Activated CD4-positive, CD25-positive, alpha-beta regulatory T cell (primary cell): ENCODE data around the gene AHI1.
"Not testable (repeated sequence)": the region's sequence is repeated elsewhere in the genome, so short reads cannot be mapped to it uniquely, and the experiment has no call there.

Experiments
- DNase-seq, 4 experiments: peaks; one replicate each; lab custom pipeline; 2025; lab: John Stamatoyannopoulos, UW

AHI1 gene

GRCh38 chr6:135505648-135506047 is 8.1 kb upstream of the AHI1 start:
- DNase-seq = no peak

GRCh38 chr6:135505222-135505621 is 7.7 kb upstream of the AHI1 start:
- DNase-seq = no peak

- DNase-seq = no peak
Measured at GRCh38 chr6:135504734-135505133, 7.2 kb upstream of the AHI1 start.

- DNase-seq = no peak
Measured at GRCh38 chr6:135503703-135504475, 6.3 kb upstream of the AHI1 start.

- DNase-seq = no peak
Measured at GRCh38 chr6:135499441-135500340, 2.2 kb upstream of the AHI1 start.

- DNase-seq = peak; percentile 3 to 11 (median 6)
Measured at GRCh38 chr6:135498185-135498841, 773 bp upstream of the AHI1 start.

GRCh38 chr6:135496800-135497411 is 634 bp downstream of the AHI1 start:
- no peak for DNase-seq

GRCh38 chr6:135493218-135493961 is 4.2 kb downstream of the AHI1 start:
- no peak for DNase-seq

- DNase-seq = no peak
Measured at GRCh38 chr6:135490381-135490780, 7.2 kb downstream of the AHI1 start.

- no peak for DNase-seq
Measured at GRCh38 chr6:135488023-135488422, 9.5 kb downstream of the AHI1 start.

- not testable (repeated sequence) for DNase-seq
Measured at GRCh38 chr6:135483903-135484302, 13.6 kb downstream of the AHI1 start.

- DNase-seq = no peak
Measured at GRCh38 chr6:135481783-135482369, 15.7 kb downstream of the AHI1 start.

- no peak for DNase-seq
Measured at GRCh38 chr6:135479601-135480000, 17.9 kb downstream of the AHI1 start.

GRCh38 chr6:135478626-135479025 is 18.9 kb downstream of the AHI1 start:
- no peak for DNase-seq

- DNase-seq = no peak
Measured at GRCh38 chr6:135475292-135475886, 22.2 kb downstream of the AHI1 start.

GRCh38 chr6:135474362-135474761 is 23.2 kb downstream of the AHI1 start:
- DNase-seq = no peak

- DNase-seq = no peak
Measured at GRCh38 chr6:135465903-135466302, 31.6 kb downstream of the AHI1 start.

GRCh38 chr6:135465307-135465706 is 32.2 kb downstream of the AHI1 start:
- no peak for DNase-seq

- DNase-seq = no peak
Measured at GRCh38 chr6:135464634-135465033, 32.9 kb downstream of the AHI1 start.

- no peak for DNase-seq
Measured at GRCh38 chr6:135461208-135461607, 36.3 kb downstream of the AHI1 start.

- no peak for DNase-seq
Measured at GRCh38 chr6:135458051-135458450, 39.5 kb downstream of the AHI1 start.
